ENCODE data around the gene LLGL2. TPM values are rescaled to one million over a fixed set of nuclear protein-coding genes. Genes with fewer than 3 reads are reported as not detected.
A peak's percentile ranks its signal among the peaks of the same experiment; 100 is the strongest.

LLGL2 gene
- polyA plus RNA-seq, 1 donor (not counting 4 experiments of a cell fraction or from before 2014, with no cell fraction given) = 13.8 TPM

GRCh38 chr17:75512926-75513640 lies 12.4 kb upstream of the LLGL2 start:
- Histone ChIP-seq H3K27ac (ENCODE audit: control insufficient read depth, insufficient read depth, low read length) (no peak overlapping the region), H2AFZ (ENCODE audit: control insufficient read depth, low read length) (no peak overlapping the region), H4K20me1 (ENCODE audit: control insufficient read depth, extremely low read depth, insufficient read depth, low read length) (peaks cover 11% of the 10 kb centered on the region), H3K9ac (ENCODE audit: control insufficient read depth, extremely low read depth, insufficient read depth, low read length) (no peak overlapping the region), H3K9me3 (ENCODE audit: control insufficient read depth, low read depth, low read length) (no peaks in the 10 kb centered on the region), H3K9me1 (ENCODE audit: control insufficient read depth, extremely low read depth, insufficient read depth, low read length) (peaks cover 7% of the 10 kb centered on the region), H3K4me1 (ENCODE audit: control insufficient read depth, extremely low read depth, insufficient read depth, low read length) (peaks cover 40% of the 10 kb centered on the region), H3K27me3 (ENCODE audit: control insufficient read depth, extremely low read depth, insufficient read depth, low read length) (no peaks in the 10 kb centered on the region), H3K79me2 (ENCODE audit: control insufficient read depth, insufficient read depth, low read length) (peaks cover 28% of the 10 kb centered on the region), H3K4me3 (ENCODE audit: control insufficient read depth in 2 of 3, extremely low read depth in 1 of 3, insufficient read depth in 2 of 3, low read depth in 1 of 3, low read length in 3 of 3) (no peak overlapping the region), H3K36me3 (ENCODE audit: control insufficient read depth in 2 of 2, extremely low read depth in 1 of 2, insufficient read depth in 2 of 2, low read length in 2 of 2) (peaks cover 2 to 23% of the 10 kb centered on the region in 2 experiments), H3K4me2 (ENCODE audit: control insufficient read depth, extremely low read depth, insufficient read depth, low read depth, low read length) (no peak overlapping the region)
- FAIRE-seq = peak; percentile 9
- DNase-seq (ENCODE audit: low read depth, low spot score) = no peak
- dilution Hi-C loops (cut with MboI; ENCODE audit: extremely low pct_ligation_motif_present, low sequenced_read_pairs) = no loop called here
- no peak for TF ChIP-seq EZH2 (IDR thresholded peaks at IDR 0.05; ENCODE audit: low read length)
- TF ChIP-seq, protein P1, sequence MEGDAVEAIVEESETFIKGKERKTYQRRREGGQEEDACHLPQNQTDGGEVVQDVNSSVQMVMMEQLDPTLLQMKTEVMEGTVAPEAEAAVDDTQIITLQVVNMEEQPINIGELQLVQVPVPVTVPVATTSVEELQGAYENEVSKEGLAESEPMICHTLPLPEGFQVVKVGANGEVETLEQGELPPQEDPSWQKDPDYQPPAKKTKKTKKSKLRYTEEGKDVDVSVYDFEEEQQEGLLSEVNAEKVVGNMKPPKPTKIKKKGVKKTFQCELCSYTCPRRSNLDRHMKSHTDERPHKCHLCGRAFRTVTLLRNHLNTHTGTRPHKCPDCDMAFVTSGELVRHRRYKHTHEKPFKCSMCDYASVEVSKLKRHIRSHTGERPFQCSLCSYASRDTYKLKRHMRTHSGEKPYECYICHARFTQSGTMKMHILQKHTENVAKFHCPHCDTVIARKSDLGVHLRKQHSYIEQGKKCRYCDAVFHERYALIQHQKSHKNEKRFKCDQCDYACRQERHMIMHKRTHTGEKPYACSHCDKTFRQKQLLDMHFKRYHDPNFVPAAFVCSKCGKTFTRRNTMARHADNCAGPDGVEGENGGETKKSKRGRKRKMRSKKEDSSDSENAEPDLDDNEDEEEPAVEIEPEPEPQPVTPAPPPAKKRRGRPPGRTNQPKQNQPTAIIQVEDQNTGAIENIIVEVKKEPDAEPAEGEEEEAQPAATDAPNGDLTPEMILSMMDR (optimal IDR thresholded peaks at IDR 0.05 in 1 of 3, IDR thresholded peaks at IDR 0.05 in 1 of 3, conservative IDR thresholded peaks at IDR 0.05 in 1 of 3; ENCODE audit: extremely low read depth in 1 of 3, insufficient read depth in 2 of 3, low read length in 3 of 3) = no peak

DNA sequence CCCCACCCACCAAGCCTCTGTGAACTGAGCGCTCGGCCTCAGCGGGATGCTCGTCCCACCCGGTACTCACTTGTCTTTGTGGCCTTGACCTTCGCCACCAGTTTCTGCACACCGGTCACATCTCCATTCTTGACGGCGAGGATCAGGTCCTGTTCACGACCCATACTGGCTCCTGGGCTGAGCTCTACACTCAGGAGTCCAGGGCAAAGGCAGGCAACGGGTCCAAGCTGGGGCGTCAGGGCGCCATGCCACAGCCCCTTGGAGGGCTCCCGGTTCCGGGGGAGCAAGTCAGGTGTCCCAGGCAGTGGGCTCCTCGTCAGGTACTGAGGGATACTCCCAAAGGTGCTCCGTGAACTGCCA lies 11.9 kb upstream of the LLGL2 start:
- H3K4me1 ChIP-seq (ENCODE audit: control insufficient read depth, extremely low read depth, insufficient read depth, low read length) = peaks cover 40% of the 10 kb centered on the region
- FAIRE-seq (no peak), DNase-seq (ENCODE audit: low read depth, low spot score) (no peak)
- H3K9me1 ChIP-seq (ENCODE audit: control insufficient read depth, extremely low read depth, insufficient read depth, low read length) = peaks cover 7% of the 10 kb centered on the region
- no peaks in the 10 kb centered on the region for H3K9me3 ChIP-seq (ENCODE audit: control insufficient read depth, low read depth, low read length)
- H3K79me2 ChIP-seq (ENCODE audit: control insufficient read depth, insufficient read depth, low read length) = peaks cover 28% of the 10 kb centered on the region
- H3K27me3 ChIP-seq (ENCODE audit: control insufficient read depth, extremely low read depth, insufficient read depth, low read length) = no peaks in the 10 kb centered on the region
- H3K27ac ChIP-seq (ENCODE audit: control insufficient read depth, insufficient read depth, low read length) = peak overlapping the region; percentile 6
- peaks cover 4 to 20% of the 10 kb centered on the region in 2 experiments for H3K36me3 ChIP-seq (ENCODE audit: control insufficient read depth in 2 of 2, extremely low read depth in 1 of 2, insufficient read depth in 2 of 2, low read length in 2 of 2)
- H3K4me2 ChIP-seq (ENCODE audit: control insufficient read depth, extremely low read depth, insufficient read depth, low read depth, low read length) = peak overlapping the region; percentile 60
- H4K20me1 ChIP-seq (ENCODE audit: control insufficient read depth, extremely low read depth, insufficient read depth, low read length) = peaks cover 11% of the 10 kb centered on the region
- no peak overlapping the region for H2AFZ ChIP-seq (ENCODE audit: control insufficient read depth, low read length)
- peak overlapping the region; percentile 15 for H3K9ac ChIP-seq (ENCODE audit: control insufficient read depth, extremely low read depth, insufficient read depth, low read length)
- H3K4me3 ChIP-seq (ENCODE audit: control insufficient read depth in 2 of 3, extremely low read depth in 1 of 3, insufficient read depth in 2 of 3, low read depth in 1 of 3, low read length in 3 of 3) = peak overlapping the region in 1 of 3 experiments; percentile 40
- no peak for TF ChIP-seq EZH2 (IDR thresholded peaks at IDR 0.05; ENCODE audit: low read length)
- TF ChIP-seq, protein P1 (optimal IDR thresholded peaks at IDR 0.05 in 1 of 3, IDR thresholded peaks at IDR 0.05 in 1 of 3, conservative IDR thresholded peaks at IDR 0.05 in 1 of 3; ENCODE audit: extremely low read depth in 1 of 3, insufficient read depth in 2 of 3, low read length in 3 of 3) = no peak
- dilution Hi-C loops (cut with MboI; ENCODE audit: extremely low pct_ligation_motif_present, low sequenced_read_pairs) = no loop called here

Measured in keratinocyte (primary cell).